ENCODE data around the gene LMBR1. TPM values are rescaled to one million over a fixed set of nuclear protein-coding genes. Genes with fewer than 3 reads are reported as not detected.
A peak's percentile ranks its signal among the peaks of the same experiment; 100 is the strongest.

Gene LMBR1
- total and polyA plus RNA-seq, 2 donors (not counting 1 experiment from before 2014, with no cell fraction given) = 30.8 to 41.6 TPM

DNA sequence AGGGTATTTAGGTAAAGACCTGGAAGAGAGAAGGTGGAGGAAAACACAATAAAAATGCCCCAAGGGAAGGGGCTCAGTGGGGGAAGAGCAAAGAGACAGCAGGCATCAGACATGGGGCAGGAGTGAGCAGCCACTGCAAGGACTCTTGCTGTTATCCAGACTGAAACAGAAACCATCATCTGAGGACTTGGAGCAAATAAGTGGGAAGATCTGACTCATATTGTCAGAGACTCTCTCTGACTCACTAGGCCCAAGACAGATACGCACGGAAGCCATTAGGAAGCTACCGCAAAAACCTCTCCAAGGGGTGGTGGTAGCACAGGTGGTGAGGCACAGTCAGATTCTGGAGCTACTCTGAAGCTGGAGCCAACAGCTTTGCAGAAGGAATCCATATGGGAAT, 141.7 kb downstream of the LMBR1 start:
- no peaks in the 10 kb centered on the region for H3K27me3 ChIP-seq (ENCODE audit: control insufficient read depth, insufficient read depth, low read length)
- no peaks in the 10 kb centered on the region for H4K20me1 ChIP-seq (ENCODE audit: control insufficient read depth, extremely low read depth, insufficient read depth, low read length)
- TF ChIP-seq, protein P1, sequence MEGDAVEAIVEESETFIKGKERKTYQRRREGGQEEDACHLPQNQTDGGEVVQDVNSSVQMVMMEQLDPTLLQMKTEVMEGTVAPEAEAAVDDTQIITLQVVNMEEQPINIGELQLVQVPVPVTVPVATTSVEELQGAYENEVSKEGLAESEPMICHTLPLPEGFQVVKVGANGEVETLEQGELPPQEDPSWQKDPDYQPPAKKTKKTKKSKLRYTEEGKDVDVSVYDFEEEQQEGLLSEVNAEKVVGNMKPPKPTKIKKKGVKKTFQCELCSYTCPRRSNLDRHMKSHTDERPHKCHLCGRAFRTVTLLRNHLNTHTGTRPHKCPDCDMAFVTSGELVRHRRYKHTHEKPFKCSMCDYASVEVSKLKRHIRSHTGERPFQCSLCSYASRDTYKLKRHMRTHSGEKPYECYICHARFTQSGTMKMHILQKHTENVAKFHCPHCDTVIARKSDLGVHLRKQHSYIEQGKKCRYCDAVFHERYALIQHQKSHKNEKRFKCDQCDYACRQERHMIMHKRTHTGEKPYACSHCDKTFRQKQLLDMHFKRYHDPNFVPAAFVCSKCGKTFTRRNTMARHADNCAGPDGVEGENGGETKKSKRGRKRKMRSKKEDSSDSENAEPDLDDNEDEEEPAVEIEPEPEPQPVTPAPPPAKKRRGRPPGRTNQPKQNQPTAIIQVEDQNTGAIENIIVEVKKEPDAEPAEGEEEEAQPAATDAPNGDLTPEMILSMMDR (conservative IDR thresholded peaks at IDR 0.05 in 1 of 2, IDR thresholded peaks at IDR 0.05 in 1 of 2; ENCODE audit: low read depth in 1 of 2, low read length in 2 of 2) = no peak
- no peak for TF ChIP-seq EZH2 (IDR thresholded peaks at IDR 0.05; ENCODE audit: low read length, missing control alignments)
- H3K4me3 ChIP-seq (replicated peaks in 1 of 4; ENCODE audit: control extremely low read depth in 1 of 4, insufficient read depth in 1 of 4, low read depth in 3 of 4, low read length in 4 of 4) = no peak overlapping the region
- H3K27ac ChIP-seq (ENCODE audit: insufficient read depth, low read length) = no peak overlapping the region
- no peaks in the 10 kb centered on the region for H3K36me3 ChIP-seq (ENCODE audit: control insufficient read depth, insufficient read depth, low read length)
- H3K4me2 ChIP-seq (ENCODE audit: extremely low read depth, insufficient read depth, low read length) = peak overlapping the region; percentile 68
- peak; percentile 82 to 99 for DNase-seq (ENCODE audit: low read depth in 2 of 2)
- H2AFZ ChIP-seq (ENCODE audit: low read length) = no peak overlapping the region
- no peaks in the 10 kb centered on the region for H3K79me2 ChIP-seq (ENCODE audit: control insufficient read depth, insufficient read depth, low read length)
- H3K9ac ChIP-seq (ENCODE audit: insufficient read depth, low read length) = no peak overlapping the region
- peaks cover 2% of the 10 kb centered on the region for H3K4me1 ChIP-seq (ENCODE audit: control insufficient read depth, extremely low read depth, insufficient read depth, low read length)
- no peaks in the 10 kb centered on the region for H3K9me3 ChIP-seq (ENCODE audit: control insufficient read depth, insufficient read depth, low read depth, low read length)

DNA sequence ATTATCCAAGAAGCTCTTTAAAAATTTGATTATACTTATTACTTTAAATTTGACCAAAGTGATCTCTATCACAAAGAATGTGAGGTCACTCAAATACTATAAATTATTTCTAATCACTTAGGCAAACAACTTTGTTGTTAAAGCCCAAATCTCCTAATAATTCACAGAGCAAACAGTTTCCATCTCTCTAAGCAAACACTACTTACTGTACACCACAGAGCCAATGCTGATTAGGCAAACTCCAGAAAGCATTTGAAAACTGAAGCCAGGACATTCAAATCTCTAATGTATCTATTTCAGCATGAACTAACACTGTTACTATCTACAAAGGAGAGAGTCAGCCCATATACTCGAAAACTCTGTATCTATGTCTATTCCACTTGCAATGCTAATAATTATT, 145.3 kb downstream of the LMBR1 start:
- Histone ChIP-seq H3K27me3 (ENCODE audit: control insufficient read depth, insufficient read depth, low read length) (no peaks in the 10 kb centered on the region), H3K4me3 (replicated peaks in 1 of 4; ENCODE audit: control extremely low read depth in 1 of 4, insufficient read depth in 1 of 4, low read depth in 3 of 4, low read length in 4 of 4) (no peak overlapping the region), H3K4me2 (ENCODE audit: extremely low read depth, insufficient read depth, low read length) (no peak overlapping the region), H3K9me3 (ENCODE audit: control insufficient read depth, insufficient read depth, low read depth, low read length) (no peaks in the 10 kb centered on the region), H4K20me1 (ENCODE audit: control insufficient read depth, extremely low read depth, insufficient read depth, low read length) (no peaks in the 10 kb centered on the region), H3K27ac (ENCODE audit: insufficient read depth, low read length) (no peak overlapping the region), H3K36me3 (ENCODE audit: control insufficient read depth, insufficient read depth, low read length) (no peaks in the 10 kb centered on the region), H3K9ac (ENCODE audit: insufficient read depth, low read length) (no peak overlapping the region), H3K4me1 (ENCODE audit: control insufficient read depth, extremely low read depth, insufficient read depth, low read length) (peaks cover 2% of the 10 kb centered on the region), H2AFZ (ENCODE audit: low read length) (no peak overlapping the region), H3K79me2 (ENCODE audit: control insufficient read depth, insufficient read depth, low read length) (no peaks in the 10 kb centered on the region)
- DNase-seq (ENCODE audit: low read depth in 2 of 2) = no peak
- TF ChIP-seq, protein P1 (conservative IDR thresholded peaks at IDR 0.05 in 1 of 2, IDR thresholded peaks at IDR 0.05 in 1 of 2; ENCODE audit: low read depth in 1 of 2, low read length in 2 of 2) = no peak
- no peak for TF ChIP-seq EZH2 (IDR thresholded peaks at IDR 0.05; ENCODE audit: low read length, missing control alignments)

DNA sequence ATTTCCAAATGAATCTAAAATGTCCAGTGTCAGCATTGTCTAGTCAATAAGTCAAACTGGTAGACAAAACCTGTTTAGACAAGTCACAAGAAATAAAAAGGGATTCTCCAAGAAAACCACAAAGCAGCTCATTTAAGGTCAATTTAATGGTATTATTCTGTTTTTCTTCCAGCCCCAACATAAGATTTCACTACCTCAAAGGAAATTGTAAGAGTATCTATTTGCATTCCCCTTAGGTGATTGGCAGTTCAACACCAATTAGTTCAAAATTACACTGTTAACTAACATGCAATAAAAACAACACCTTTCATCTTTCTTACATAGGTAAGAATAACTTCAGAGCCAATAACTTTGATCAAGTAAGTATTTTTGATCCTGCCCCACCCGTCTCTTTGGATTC, 146.1 kb downstream of the LMBR1 start:
- Histone ChIP-seq H3K9me3 (ENCODE audit: control insufficient read depth, insufficient read depth, low read depth, low read length) (no peaks in the 10 kb centered on the region), H3K79me2 (ENCODE audit: control insufficient read depth, insufficient read depth, low read length) (no peaks in the 10 kb centered on the region), H2AFZ (ENCODE audit: low read length) (no peak overlapping the region), H3K27ac (ENCODE audit: insufficient read depth, low read length) (no peak overlapping the region), H3K4me3 (replicated peaks in 1 of 4; ENCODE audit: control extremely low read depth in 1 of 4, insufficient read depth in 1 of 4, low read depth in 3 of 4, low read length in 4 of 4) (no peak overlapping the region), H4K20me1 (ENCODE audit: control insufficient read depth, extremely low read depth, insufficient read depth, low read length) (no peaks in the 10 kb centered on the region), H3K27me3 (ENCODE audit: control insufficient read depth, insufficient read depth, low read length) (no peaks in the 10 kb centered on the region), H3K9ac (ENCODE audit: insufficient read depth, low read length) (no peak overlapping the region), H3K4me1 (ENCODE audit: control insufficient read depth, extremely low read depth, insufficient read depth, low read length) (peaks cover 2% of the 10 kb centered on the region), H3K36me3 (ENCODE audit: control insufficient read depth, insufficient read depth, low read length) (no peaks in the 10 kb centered on the region), H3K4me2 (ENCODE audit: extremely low read depth, insufficient read depth, low read length) (no peak overlapping the region)
- no peak for DNase-seq (ENCODE audit: low read depth in 2 of 2)
- no peak for TF ChIP-seq EZH2 (IDR thresholded peaks at IDR 0.05; ENCODE audit: low read length, missing control alignments)
- TF ChIP-seq, protein P1 (conservative IDR thresholded peaks at IDR 0.05 in 1 of 2, IDR thresholded peaks at IDR 0.05 in 1 of 2; ENCODE audit: low read depth in 1 of 2, low read length in 2 of 2) = no peak

All from fibroblast of lung (primary cell).